GM13977 (cell line): Measurements from ENCODE around the gene RHBDF2.
A peak's percentile ranks its signal among the peaks of the same experiment; 100 is the strongest.

Experiments used
- DNase-seq: peaks from one replicate; pipeline ENCODE4 v3.0.0; 2012; ENCODE audit warnings: low spot score
- CTCF ChIP-seq: IDR thresholded peaks from 2 replicates; pipeline ENCODE4 v1.5.1; 2012; ENCODE audit warnings: mild to moderate bottlenecking, control low read depth; ENCODE audit not compliant: insufficient read depth; ENCODE audit errors: extremely low read depth, missing control alignments
- in situ Hi-C: fragments of 300-500 bp; cut with MboI; formaldehyde crosslinking; loops from one replicate; pipeline ENCODE4 v1.12.0; 2022; ENCODE audit warnings: low sequenced_read_pairs, low pct_unique_long_range_greater_than_20kb, mixed read lengths, inconsistent platforms; ENCODE audit not compliant: unreplicated experiment

RHBDF2 gene

DNA sequence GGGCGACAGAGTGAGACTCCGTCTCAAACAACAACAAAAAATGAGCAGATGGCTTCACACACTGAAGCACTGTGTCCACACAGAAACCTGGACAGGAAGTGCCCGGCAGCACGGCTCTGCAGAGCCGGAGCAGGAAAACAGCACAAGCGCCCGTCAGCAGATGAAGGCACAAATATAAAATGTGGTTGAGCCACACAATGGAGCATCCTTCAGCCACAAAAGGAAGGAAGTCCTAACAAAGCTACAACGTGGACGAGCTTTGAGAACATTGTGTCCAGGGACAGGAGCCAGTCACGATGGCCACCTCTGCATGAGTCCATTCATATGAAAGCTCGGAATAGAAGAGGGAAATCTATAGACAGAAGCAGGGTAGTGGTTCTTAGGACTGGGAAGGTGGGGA, 15.7 kb downstream of the RHBDF2 start:
- no peak for DNase-seq
- in situ Hi-C loops: no loop called here
- TF ChIP-seq CTCF: no peak

GRCh38 chr17:76484228-76484725, 16.9 kb downstream of the RHBDF2 start:
- no peak for TF ChIP-seq CTCF
- in situ Hi-C loops: no loop called here
- no peak for DNase-seq

GRCh38 chr17:76481071-76481655, 20.1 kb downstream of the RHBDF2 start:
- in situ Hi-C loops: no loop called here
- DNase-seq: peak; percentile 80
- TF ChIP-seq CTCF: no peak

- no peak for TF ChIP-seq CTCF
- no peak for DNase-seq
- in situ Hi-C loops: no loop called here
Measured at GRCh38 chr17:76480632-76481031, 20.6 kb downstream of the RHBDF2 start.

GRCh38 chr17:76479515-76480060, 21.6 kb downstream of the RHBDF2 start:
- TF ChIP-seq CTCF: no peak
- DNase-seq: no peak
- in situ Hi-C loops: no loop called here

DNA sequence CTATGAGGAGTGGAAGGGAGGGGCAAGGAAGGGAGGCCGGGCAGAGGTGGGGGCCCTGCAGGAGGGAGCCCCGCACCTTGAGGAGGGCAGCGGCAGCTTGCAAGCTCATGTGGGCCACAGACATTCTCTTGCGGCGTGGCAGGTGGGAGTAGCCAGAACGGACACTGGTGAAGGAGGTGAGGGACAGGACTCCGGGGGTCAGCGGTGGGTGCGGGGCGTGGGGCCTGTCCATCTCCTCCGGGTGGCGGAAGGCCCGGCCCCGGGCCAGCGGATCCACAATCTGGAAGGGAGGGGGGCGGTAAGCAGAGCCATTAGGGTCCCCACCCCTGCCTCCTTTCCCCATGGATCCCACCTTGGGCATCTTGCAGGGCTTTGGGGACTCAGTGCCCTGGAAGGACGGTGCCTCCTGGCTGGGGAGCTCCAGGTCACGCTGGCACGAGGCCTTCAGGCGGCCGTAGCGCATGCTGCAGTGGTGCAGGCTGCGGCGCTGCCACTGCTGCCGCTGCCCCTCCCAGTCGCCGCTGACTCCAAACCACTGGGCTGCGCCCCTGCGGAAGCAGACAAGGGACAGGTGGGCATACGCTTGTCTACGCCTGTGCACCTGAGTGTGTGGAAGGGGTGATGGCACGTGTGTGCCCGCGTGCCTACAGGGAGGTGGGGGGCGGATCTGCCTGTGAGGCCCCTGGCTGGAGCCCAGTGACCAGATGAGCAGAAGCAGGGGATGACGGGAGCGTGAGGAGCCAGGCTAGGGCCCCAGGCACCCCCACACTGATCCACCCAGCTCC, 22.3 kb downstream of the RHBDF2 start:
- in situ Hi-C loops: no loop called here
- DNase-seq: no peak
- no peak for TF ChIP-seq CTCF
